SK-N-SH (cell line): ENCODE measurements around the gene MS4A8. TPM values are rescaled to one million over a fixed set of nuclear protein-coding genes. Genes with fewer than 3 reads are reported as not detected.
"Not testable (repeated sequence)": the region's sequence is repeated elsewhere in the genome, so short reads cannot be mapped to it uniquely, and the experiment has no call there.

Source experiments
- CTCF ChIA-PET: fragments of 300-600, 350-600 bp; formaldehyde crosslinking; extraction: SDS; loops from one replicate; lab custom pipeline; 2021; lab: Yijun Ruan, JAX
- POLR2A ChIA-PET: fragments of 350-600 bp; sonication (Branson Sonifier 250); formaldehyde crosslinking; extraction: SDS; loops from one replicate; lab custom pipeline; 2020; ENCODE audit warnings: antibody characterized with exemption, inconsistent platforms; lab: Yijun Ruan, JAX
- DNase-seq: peaks from one replicate; pipeline ENCODE4 v3.0.0; 2012
- H2AFZ ChIP-seq: fragments of 200-600 bp; sonication (generic); 2 replicates; pipeline ENCODE4 v1.8.1; 2016; ENCODE audit warnings: antibody characterized with exemption, mild to moderate bottlenecking, low read depth
- H3F3A ChIP-seq: fragments of 200-600 bp; sonication (generic); replicated peaks from 2 replicates; pipeline ENCODE3; 2016; ENCODE audit warnings: antibody characterized with exemption, mild to moderate bottlenecking; ENCODE audit not compliant: insufficient read depth
- H3K27ac ChIP-seq, 2 experiments: fragments of 200-500 bp in 1 of 2; fragments of 200-600 bp in 1 of 2; sonication (Bioruptor generic) in 1 of 2; sonication (generic), shearing (Covaris generic) in 1 of 2; 2 replicates each; pipeline versions ENCODE4 v1.5.1 to v1.6.1; 2014 to 2016; ENCODE audit warnings: low read depth in 2 of 2, inconsistent platforms in 1 of 2, low read length in 1 of 2, mild to moderate bottlenecking in 1 of 2, mixed read lengths in 1 of 2
- H3K27me3 ChIP-seq: fragments of 200-600 bp; sonication (generic), shearing (Covaris generic); 2 replicates; pipeline ENCODE4 v1.6.1; 2016; ENCODE audit warnings: mixed run types; ENCODE audit not compliant: insufficient read depth
- H3K36me3 ChIP-seq, 2 experiments: fragments of 200-500 bp in 1 of 2; fragments of 200-600 bp in 1 of 2; sonication (Bioruptor generic) in 1 of 2; sonication (generic) in 1 of 2; replicated peaks in 1 of 2; 2 replicates each; pipeline versions ENCODE3 to v1.5.1; 2014 to 2016; ENCODE audit warnings: low read length in 1 of 2, mild to moderate bottlenecking in 1 of 2; ENCODE audit not compliant: insufficient read depth in 2 of 2, control insufficient read depth in 1 of 2
- H3K4me1 ChIP-seq, 2 experiments: fragments of 200-500 bp in 1 of 2; fragments of 200-600 bp in 1 of 2; sonication (Bioruptor generic) in 1 of 2; sonication (generic), shearing (Covaris generic) in 1 of 2; 2 replicates each; pipeline versions ENCODE4 v1.5.1 to v1.6.1; 2014 to 2016; ENCODE audit warnings: low read depth in 1 of 2, low read length in 1 of 2, mixed run types in 1 of 2; ENCODE audit not compliant: insufficient read depth in 2 of 2, control insufficient read depth in 1 of 2
- H3K4me2 ChIP-seq: fragments of 200-600 bp; sonication (generic), shearing (Covaris generic); 2 replicates; pipeline ENCODE4 v1.6.1; 2017; ENCODE audit warnings: mixed run types
- H3K4me3 ChIP-seq, 2 experiments: fragments of 200-500 bp in 1 of 2; fragments of 200-600 bp in 1 of 2; sonication (Bioruptor generic) in 1 of 2; sonication (generic), shearing (Covaris generic) in 1 of 2; 2 replicates each; pipeline versions ENCODE4 v1.5.1 to v1.8.1; 2014 to 2016; ENCODE audit warnings: low read depth in 2 of 2, inconsistent platforms in 1 of 2, low read length in 1 of 2, mild to moderate bottlenecking in 1 of 2, mixed read lengths in 1 of 2, moderate library complexity in 1 of 2
- H3K79me2 ChIP-seq: fragments of 200-600 bp; sonication (generic); 2 replicates; pipeline ENCODE4 v1.8.1; 2017; ENCODE audit warnings: mild to moderate bottlenecking; ENCODE audit not compliant: insufficient read depth
- H3K9ac ChIP-seq: fragments of 200-600 bp; sonication (generic); 2 replicates; pipeline ENCODE4 v1.6.1; 2017; ENCODE audit warnings: mixed run types
- H3K9me2 ChIP-seq: fragments of 200-600 bp; sonication (generic); 2 replicates; pipeline ENCODE4 v1.6.1; 2017; ENCODE audit warnings: mixed run types
- H3K9me3 ChIP-seq: fragments of 200-600 bp; sonication (generic); 2 replicates; pipeline ENCODE4 v1.6.1; 2017; ENCODE audit warnings: mixed run types, mild to moderate bottlenecking, moderate library complexity
- H4K20me1 ChIP-seq: fragments of 200-600 bp; sonication (generic); 2 replicates; pipeline ENCODE4 v1.6.1; 2017; ENCODE audit warnings: mild to moderate bottlenecking, mixed run types; ENCODE audit not compliant: insufficient read depth
- EZH2phosphoT487 ChIP-seq: fragments of 200-600 bp; sonication (generic); IDR thresholded peaks from 2 replicates; pipeline ENCODE4 v1.6.1; 2017; ENCODE audit warnings: low read depth, mixed run types, mild to moderate bottlenecking, antibody characterized with exemption, moderate library complexity, borderline replicate concordance
- FOXJ3 ChIP-seq: sonication (generic); formaldehyde crosslinking; IDR thresholded peaks from 2 replicates; pipeline ENCODE4 v1.5.1; 2020; ENCODE audit warnings: mild to moderate bottlenecking, missing genetic modification reagents
- GABPA ChIP-seq: IDR thresholded peaks from 2 replicates; pipeline ENCODE4 v1.4.0; 2012; ENCODE audit warnings: low read depth, mild to moderate bottlenecking
- IRF3 ChIP-seq: fragments of 150-350 bp; IDR thresholded peaks from 2 replicates; pipeline ENCODE4 v1.6.1; 2016; ENCODE audit warnings: mild to moderate bottlenecking, low read depth, low read length
- JUND ChIP-seq: IDR thresholded peaks from 2 replicates; pipeline ENCODE4 v1.4.0; 2012
- MEF2A ChIP-seq: IDR thresholded peaks from 2 replicates; pipeline ENCODE4 v1.4.0; 2012; ENCODE audit warnings: low read depth, borderline replicate concordance
- MXI1 ChIP-seq: IDR thresholded peaks from 2 replicates; pipeline ENCODE4 v1.6.1; 2012; ENCODE audit warnings: mild to moderate bottlenecking, low read depth, low read length, improper control_type of control experiment
- PBX3 ChIP-seq: IDR thresholded peaks from 2 replicates; pipeline ENCODE4; 2012
- POLR2AphosphoS5 ChIP-seq: IDR thresholded peaks from 2 replicates; pipeline ENCODE4 v1.6.1; 2012; ENCODE audit warnings: low read depth, low read length
- RCOR1 ChIP-seq: fragments of 150-350 bp; IDR thresholded peaks from 2 replicates; pipeline ENCODE4 v1.6.1; 2017; ENCODE audit warnings: antibody characterized with exemption, low read length
- REST ChIP-seq: IDR thresholded peaks from 2 replicates; pipeline ENCODE4 v1.6.1; 2012; ENCODE audit warnings: mild to moderate bottlenecking, low read depth, low read length, moderate library complexity
- RFX5 ChIP-seq: IDR thresholded peaks from 2 replicates; pipeline ENCODE4 v1.6.1; 2012; ENCODE audit warnings: mild to moderate bottlenecking, improper control_type of control experiment, low read length
- SMC3 ChIP-seq: IDR thresholded peaks from 2 replicates; pipeline ENCODE4 v1.6.1; 2012; ENCODE audit warnings: low read depth, low read length, improper control_type of control experiment
- TEAD4 ChIP-seq: IDR thresholded peaks from 2 replicates; pipeline ENCODE4 v1.4.0; 2012; ENCODE audit warnings: mild to moderate bottlenecking, borderline replicate concordance; ENCODE audit not compliant: insufficient read depth
- WGBS: methylation state at CpG from one replicate; pipeline ENCODE4 v1.1.6; 2017; ENCODE audit warnings: low lambda C conversion rate; 5-methylcytosine and 5-hydroxymethylcytosine counted together
- polyA plus RNA-seq, 3 experiments: library from polyadenylated mRNA; depleted of rRNA; stranded (reverse); fragments of >200 nt; gene quantifications; 2 replicates each; pipeline ENCODE4 v1.2.3, GENCODE V29; 2012

The MS4A8 gene
- polyA plus RNA-seq, 1 of the 3 experiments (the other 2 are of a cell fraction): not detected

- no peaks in the 10 kb centered on the region for H3K9me3 ChIP-seq
- POLR2A ChIA-PET: no interaction called here
These were observed 11.9 kb downstream of the MS4A8 start for GRCh38 chr11:60711276-60711675.

GRCh38 chr11:60713423-60713822 is 14.0 kb downstream of the MS4A8 start:
- H3F3A ChIP-seq, H3K4me2 ChIP-seq, CTCF ChIA-PET, H3K27ac ChIP-seq, H3K9me3 ChIP-seq, H3K9me2 ChIP-seq, H3K9ac ChIP-seq, H4K20me1 ChIP-seq, POLR2A ChIA-PET, H3K4me3 ChIP-seq, DNase-seq, H2AFZ ChIP-seq, H3K4me1 ChIP-seq, H3K36me3 ChIP-seq, H3K79me2 ChIP-seq: not testable (repeated sequence)
- peaks cover 17% of the 10 kb centered on the region for H3K27me3 ChIP-seq
- 6% methylated on average over 6 of the region's 6 CpGs for WGBS

More at GRCh38 chr11:60711276-60711675, 11.9 kb downstream of the MS4A8 start:
- Histone ChIP-seq H3K27me3 (peaks cover 10% of the 10 kb centered on the region), H3K27ac (no peak overlapping the region), H3K9me2 (no peaks in the 10 kb centered on the region), H3F3A (no peaks in the 10 kb centered on the region), H3K4me1 (no peaks in the 10 kb centered on the region), H3K36me3 (no peaks in the 10 kb centered on the region), H3K9ac (no peak overlapping the region), H2AFZ (no peak overlapping the region), H3K79me2 (no peaks in the 10 kb centered on the region), H4K20me1 (no peaks in the 10 kb centered on the region), H3K4me2 (no peak overlapping the region), H3K4me3 (no peak overlapping the region)
- 7% methylated on average over 4 of the region's 4 CpGs for WGBS
- no peak for DNase-seq
- no peak for TF ChIP-seq RCOR1
- CTCF ChIA-PET: no interaction called here

GRCh38 chr11:60717956-60718355 is 18.5 kb downstream of the MS4A8 start:
- no peak overlapping the region for H3K4me3 ChIP-seq
- no peak for DNase-seq
- no peak overlapping the region for H3K4me2 ChIP-seq
- no peaks in the 10 kb centered on the region for H3K36me3 ChIP-seq
- H3K27me3 ChIP-seq: peaks cover 38% of the 10 kb centered on the region
- CTCF ChIA-PET: no interaction called here
- H3F3A ChIP-seq: no peaks in the 10 kb centered on the region
- no peaks in the 10 kb centered on the region for H3K4me1 ChIP-seq
- 8% methylated on average over 5 of the region's 5 CpGs for WGBS
- TF ChIP-seq EZH2phosphoT487 (no peak), TEAD4 (no peak), JUND (no peak), FOXJ3 (CRISPR knock-in tag) (no peak), MEF2A (no peak), RFX5 (no peak), RCOR1 (no peak), SMC3 (no peak), IRF3 (no peak), REST (no peak), PBX3 (no peak), MXI1 (no peak), POLR2AphosphoS5 (no peak), GABPA (no peak)
- no peak overlapping the region for H3K27ac ChIP-seq
- POLR2A ChIA-PET: no interaction called here
- no peaks in the 10 kb centered on the region for H3K9me2 ChIP-seq
- H3K9ac ChIP-seq: no peak overlapping the region
- no peaks in the 10 kb centered on the region for H4K20me1 ChIP-seq
- H3K79me2 ChIP-seq: no peaks in the 10 kb centered on the region
- no peaks in the 10 kb centered on the region for H3K9me3 ChIP-seq
- no peak overlapping the region for H2AFZ ChIP-seq
